Suppressor macrophage (primary cell): ENCODE measurements around the gene ZNF354C.
"Not testable (repeated sequence)": the region's sequence is repeated elsewhere in the genome, so short reads cannot be mapped to it uniquely, and the experiment has no call there.

Experiments
- DNase-seq, 4 experiments: peaks; one replicate each; pipeline ENCODE4 v3.0.0-alpha.2; 2020 to 2022
- total RNA-seq, 17 experiments: gene quantifications; one replicate each; lab custom pipeline; 2026; ENCODE audit warnings: mixed read lengths in 6 of 17, inconsistent platforms in 3 of 17; lab: John Stamatoyannopoulos, UW

ZNF354C gene
- total RNA-seq, result 0.67 to 7.8 (median 3.1) reads per million in 17 experiments

DNA sequence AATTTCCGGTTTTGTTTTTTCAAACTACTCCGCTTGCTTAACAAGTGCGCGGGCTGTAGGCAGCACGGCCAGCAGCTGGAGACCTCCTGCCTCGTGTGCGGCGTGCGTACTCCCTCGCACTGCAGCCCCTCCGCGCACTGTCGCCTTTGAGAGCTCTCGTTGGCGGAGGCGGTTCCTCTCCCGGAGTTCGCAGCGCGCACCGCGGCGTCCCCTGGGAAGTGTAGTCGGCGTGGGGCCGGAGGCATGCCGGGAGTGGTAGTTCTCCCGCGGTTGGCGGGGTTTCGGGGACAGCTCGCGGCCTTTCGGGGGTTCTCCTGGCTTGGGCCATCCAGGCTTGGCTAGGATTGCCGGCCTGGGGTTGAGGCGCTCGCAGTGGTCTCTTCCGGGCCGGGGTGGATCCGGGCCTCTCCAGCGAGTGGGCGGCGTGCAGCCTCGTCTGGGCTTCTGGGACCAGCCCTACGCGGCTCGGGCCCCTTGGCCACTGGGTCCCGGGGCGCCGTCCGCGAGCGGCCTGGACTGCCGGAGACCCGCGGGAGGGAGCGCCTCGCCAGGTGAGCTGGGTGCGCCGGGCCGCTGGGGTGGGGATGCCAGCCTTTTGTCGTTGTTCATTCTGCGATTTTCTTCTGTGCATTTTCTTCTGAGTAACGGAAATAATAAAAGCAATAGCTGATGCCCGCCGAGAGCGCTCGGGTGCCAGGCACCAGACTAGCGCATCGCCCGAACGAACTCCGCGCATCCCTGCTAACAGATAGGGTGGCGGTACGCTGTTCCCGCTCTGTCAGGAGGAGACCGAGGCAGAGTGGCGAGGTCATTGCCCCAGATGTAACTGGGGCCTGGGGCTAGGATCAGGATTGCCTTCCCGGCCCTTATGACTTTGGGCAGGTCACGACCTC lies at the start of gene ZNF354C:
TSS of gene ZNF354C (plus strand) at position 258 of the 893 bp plus-strand sequence. CDS start 1,696 bp downstream, outside the sequence.
- peak; percentile 80 to 93 (median 86) for DNase-seq

DNA sequence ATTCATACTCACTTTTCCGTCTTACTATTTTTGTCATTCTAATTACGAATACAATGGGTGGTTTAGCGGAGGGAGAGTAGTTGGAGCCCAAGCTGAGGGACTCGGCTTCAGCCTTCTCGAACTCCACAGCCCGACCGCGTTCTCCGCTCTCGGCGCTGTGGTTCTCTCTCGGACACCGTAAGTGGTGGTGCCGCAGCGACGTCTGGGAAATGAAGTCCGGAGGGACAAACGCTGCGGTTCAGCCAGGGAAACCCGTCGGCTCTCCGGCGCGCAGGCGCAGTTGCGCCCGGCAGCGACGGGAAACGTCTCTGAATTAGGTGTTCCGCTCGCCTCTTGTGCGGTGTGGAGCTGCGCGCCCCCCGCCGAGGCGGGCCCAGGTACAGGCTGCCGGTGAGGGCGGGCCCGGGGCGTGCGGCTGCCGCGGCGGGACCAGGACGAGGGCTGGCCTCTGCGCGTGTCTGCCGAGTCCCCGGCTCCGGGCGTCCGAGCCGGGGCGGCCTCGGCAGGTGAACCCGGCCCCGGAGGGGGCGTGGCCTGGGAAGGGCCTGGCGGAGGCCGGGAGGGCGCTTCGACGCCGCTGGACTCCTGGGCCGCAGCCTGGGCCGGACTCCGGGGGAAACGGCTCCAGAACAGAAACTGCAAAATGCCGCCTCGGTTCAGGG lies 36.5 kb upstream of the ZNF354C start, which contains the start of gene ZNF879:
TSS of gene ZNF879 (plus strand) at position 277 of the 662 bp plus-strand sequence. CDS start 1,201 bp downstream, outside the sequence.
- DNase-seq, result peak; percentile 96 to 98 (median 97)

DNA sequence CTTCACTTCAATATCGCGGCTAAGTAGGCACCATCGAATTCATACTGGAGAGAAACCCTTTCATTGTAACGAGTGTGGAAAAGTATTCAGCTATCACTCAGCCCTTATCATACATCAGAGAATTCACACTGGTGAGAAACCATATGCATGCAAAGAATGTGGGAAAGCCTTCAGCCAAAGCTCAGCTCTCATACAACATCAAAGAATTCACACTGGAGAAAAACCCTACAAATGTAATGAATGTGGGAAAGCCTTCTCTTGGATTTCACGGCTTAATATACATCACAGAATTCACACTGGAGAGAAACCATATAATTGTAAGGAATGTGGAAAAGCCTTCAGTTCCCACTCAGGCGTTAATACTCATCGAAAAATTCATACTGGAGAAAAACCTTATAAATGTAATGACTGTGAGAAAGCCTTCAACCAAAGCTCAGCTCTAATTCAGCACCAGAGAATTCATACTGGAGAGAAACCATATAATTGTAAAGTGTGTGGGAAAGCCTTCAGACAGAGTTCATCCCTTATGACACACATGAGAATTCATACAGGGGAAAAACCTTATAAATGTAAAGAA lies 27.1 kb upstream of the ZNF354C start:
- no peak for DNase-seq

DNA sequence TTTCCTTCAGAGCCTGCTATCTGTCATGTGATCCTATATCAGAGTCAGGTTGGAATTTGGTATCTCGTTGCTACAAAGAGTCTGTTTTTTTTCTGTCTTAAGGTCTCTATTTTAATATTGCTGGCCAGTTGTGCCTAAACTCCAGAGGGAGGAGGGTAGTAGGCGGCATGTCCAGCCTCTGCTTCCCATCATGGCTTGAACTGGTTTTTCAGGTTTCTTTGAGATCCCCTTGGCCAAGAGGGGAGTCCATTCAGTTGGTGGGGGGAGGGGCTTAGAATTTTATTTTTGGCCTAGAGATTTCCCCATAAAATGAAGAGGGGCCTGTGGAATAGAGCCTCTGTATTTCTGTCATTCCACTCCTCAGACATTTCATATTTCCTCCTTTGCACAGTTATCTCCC lies 15.4 kb upstream of the ZNF354C start:
- no peak for DNase-seq

DNA sequence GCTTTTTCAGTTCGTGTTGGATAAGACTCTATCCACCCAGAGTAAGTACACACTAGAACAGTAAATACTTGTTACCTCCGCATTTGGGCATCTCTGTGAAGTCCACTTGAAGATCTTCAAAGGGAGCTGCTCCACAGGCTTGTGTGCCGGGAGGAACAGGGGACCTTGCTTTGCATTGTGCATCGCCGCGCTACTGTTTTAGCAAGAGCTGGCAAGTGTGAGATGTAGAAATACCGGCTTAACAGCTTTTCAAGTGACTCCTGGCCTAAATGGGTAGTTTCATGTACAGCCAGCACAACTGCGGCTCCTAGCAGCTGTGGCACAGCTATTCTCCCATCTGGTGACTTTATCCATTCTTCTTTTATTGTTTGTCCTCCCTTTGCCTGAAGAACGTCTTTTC lies 8.4 kb upstream of the ZNF354C start:
- DNase-seq, result no peak

DNA sequence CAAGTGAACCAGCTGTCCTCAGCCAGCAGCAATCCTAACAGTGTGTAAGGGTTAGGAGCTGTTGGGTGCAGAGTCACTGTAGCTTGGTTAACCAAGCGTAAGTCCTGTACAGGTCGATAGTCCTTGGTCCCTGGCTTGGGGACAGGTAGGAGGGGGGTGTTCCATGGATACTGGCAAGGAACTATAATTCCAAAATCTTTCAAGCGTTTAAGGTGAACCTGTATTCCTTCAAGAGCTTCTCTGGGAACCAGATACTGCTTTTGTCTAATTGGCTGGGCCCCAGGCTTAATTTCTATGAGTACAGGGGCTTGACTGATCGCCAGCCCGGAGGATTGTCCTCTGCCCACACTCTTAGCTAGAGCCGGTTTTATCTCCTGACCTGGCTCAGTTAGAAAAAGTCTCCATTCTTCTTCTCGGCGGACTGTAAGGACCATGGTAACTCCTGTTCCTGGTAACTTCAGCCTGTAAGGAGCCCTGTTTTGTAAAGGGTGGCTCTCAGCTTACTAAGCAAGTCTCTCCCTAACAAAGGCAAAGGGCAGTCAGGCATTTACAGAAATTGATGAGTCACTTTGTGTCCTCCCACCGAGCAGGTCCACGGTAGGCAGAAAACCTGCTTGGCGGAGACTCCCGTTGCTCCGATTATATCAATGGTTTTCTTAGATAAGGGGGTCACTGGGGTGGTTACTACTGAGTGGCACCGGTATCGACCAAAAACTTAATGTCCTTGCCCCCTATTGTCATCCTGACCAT lies 6.0 kb upstream of the ZNF354C start:
- DNase-seq, result no peak

DNA sequence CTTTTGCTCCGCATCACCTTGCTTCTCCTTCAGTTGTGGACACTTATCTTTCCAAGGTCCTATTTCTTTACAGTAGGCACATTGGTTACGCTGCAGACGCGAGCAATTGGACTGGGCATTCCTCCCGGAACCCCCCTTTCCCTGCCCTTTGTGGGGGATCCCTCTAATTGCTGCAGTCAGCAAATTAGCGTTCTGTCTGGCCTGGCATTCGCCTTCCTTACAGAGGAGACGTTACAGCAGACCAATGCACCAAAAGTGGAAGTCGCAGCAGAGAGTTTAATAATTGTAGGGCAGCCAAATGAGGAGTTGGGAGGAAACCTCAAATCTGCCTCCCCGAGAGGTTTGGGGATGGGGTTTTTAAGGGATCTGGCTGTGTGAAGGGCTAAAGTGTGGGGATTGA lies 5.3 kb upstream of the ZNF354C start:
- no peak for DNase-seq

DNA sequence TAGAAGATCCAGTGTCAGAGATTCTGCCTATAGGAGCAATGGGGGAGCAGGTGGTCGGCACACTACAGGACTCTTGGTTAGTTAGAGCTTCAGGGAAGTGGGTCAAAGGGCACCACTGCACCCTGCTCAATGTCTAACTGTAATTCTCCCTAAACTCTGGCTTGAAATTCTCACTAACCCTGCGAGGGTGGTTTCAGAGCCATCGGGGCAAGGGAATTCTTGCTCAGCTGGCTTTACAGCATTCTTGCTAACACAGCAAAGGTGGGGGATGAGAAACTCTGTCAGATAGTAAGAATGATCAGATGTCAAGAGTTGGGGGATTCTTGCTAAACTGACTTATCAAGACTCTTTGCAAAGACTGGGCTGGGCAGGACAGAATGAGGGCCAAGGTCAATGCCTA lies 4.7 kb upstream of the ZNF354C start:
- DNase-seq, result no peak

DNA sequence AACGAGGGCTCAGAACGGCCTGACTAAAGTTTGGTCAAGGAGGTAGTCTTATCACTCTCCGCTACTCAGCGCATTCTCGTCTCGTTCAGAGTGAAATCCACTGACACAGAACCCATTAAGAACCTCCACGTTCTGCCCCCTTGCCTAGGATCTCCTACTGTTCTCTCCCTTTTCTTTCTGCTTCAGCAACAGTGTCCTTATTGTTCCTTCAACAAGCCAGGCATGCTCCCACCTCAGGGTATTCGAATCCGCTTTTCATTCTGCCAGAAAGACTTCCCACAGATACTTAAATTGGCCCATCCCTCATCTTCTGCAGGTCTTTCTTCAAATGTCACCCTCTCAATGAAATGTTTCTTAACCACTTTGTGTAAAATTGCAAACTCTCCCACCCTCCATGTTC lies 4.3 kb upstream of the ZNF354C start:
- no peak for DNase-seq

DNA sequence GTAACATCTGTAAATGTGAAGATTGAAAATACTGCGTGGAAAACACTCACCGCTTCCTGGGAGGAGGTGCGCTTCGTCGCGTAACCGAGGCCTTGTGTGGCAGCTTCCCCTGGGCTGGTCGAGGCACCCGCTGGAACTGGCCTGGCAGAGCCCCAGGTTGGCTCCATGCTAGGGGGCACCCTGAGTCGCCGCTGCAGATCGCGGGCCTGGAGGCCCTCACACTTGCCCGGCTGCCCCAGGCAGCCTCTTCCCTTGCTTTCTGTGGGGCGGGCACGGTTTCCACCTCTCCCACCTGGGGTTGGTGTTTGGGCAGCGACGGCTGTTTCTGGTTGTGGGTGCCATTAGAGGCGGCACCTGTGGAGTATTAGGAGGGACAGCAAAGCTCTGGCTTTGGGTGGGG lies 852 bp downstream of the ZNF354C start:
- DNase-seq, result no peak

DNA sequence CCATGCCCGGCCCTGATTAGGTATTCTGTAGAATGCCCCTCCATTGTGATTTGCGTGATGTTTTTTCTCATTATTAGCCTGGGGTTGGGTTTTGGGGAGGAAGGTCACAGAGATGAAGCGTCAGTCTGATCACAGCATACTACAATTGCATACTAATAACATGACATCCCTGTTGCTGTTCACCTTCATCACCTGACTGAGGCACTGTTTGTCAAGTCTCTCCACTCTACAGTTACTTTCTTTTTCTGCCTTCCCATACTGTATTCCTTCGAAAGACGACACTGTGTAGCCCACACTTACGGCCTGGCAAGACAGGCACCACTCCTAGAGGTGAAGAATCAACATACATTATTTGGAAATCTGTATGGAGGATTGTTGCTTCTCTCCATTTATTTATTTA lies 5.5 kb downstream of the ZNF354C start:
- no peak for DNase-seq

DNA sequence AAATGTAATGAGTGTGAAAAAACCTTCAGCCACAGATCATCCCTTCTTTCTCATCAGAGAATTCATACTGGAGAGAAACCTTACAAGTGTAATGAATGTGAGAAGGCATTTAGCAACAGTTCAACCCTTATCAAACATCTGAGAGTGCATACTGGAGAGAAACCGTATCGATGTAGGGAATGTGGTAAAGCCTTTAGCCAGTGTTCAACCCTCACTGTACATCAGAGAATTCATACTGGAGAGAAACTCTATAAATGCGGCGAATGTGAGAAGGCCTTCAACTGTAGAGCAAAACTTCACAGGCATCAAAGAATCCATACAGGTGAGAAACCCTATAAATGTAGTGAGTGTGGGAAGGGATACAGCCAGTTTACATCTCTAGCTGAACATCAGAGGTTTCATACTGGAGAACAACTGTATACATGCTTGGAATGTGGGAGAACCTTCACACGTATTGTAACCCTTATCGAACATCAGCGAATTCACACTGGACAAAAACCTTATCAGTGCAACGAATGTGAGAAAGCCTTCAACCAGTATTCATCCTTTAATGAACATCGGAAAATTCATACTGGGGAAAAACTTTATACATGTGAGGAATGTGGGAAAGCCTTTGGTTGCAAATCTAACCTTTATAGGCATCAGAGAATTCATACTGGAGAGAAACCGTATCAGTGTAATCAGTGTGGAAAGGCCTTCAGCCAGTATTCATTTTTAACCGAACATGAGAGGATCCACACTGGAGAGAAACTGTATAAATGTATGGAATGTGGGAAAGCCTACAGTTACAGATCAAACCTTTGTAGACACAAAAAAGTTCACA lies 19.2 kb downstream of the ZNF354C start:
- no peak for DNase-seq

DNA sequence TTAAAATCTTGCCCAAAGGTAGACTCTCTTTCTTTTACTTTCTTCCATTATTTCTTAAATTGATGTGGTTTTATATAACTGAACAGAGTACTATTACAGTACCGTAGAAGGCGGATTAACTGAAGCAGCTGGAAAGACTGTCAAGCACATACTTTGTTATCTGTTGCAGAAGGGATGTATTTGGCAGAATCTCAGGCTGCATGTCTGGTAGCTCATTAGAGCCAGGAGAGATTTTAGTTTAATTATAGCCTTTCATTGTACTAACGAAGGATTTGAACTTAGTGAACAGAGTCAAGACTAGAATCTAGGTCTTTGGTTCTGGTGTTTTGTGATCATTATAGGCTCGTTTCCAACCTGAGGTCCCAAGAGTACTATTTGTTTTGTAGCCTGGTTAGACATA lies 20.6 kb downstream of the ZNF354C start:
- DNase-seq, result no peak

DNA sequence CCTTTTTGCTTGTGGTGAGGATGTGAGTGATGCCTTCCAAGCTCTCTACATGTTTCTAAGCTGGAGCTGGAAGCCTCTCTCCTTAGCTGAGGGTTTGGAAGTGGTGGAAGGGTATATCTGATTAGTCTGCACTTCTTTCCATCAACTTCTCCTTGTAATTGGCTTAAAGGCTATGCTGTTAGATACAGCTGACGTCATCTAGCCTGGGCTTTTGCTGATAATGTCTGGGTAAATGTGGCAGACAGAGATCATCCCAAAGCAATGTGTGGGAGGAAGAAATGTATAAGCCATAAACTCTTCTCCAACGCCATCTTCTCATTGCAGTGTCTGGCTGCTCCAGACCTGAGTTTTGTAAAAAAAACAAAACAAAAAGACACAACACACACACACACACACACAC lies 29.3 kb downstream of the ZNF354C start:
- no peak for DNase-seq

DNA sequence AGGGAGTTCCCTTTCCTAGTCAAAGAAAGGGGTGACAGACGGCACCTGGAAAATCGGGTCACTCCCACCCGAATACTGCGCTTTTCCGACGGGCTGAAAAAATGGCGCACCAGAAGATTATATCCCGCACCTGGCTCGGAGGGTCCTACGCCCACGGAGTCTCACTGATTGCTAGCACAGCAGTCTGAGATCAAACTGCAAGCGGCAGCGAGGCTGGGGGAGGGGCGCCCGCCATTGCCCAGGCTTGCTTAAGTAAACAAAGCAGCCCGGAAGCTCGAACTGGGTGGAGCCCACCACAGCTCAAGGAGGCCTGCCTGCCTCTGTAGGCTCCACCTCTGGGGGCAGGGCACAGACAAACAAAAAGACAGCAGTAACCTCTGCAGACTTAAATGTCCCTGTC lies 41.1 kb downstream of the ZNF354C start:
- not testable (repeated sequence) for DNase-seq

DNA sequence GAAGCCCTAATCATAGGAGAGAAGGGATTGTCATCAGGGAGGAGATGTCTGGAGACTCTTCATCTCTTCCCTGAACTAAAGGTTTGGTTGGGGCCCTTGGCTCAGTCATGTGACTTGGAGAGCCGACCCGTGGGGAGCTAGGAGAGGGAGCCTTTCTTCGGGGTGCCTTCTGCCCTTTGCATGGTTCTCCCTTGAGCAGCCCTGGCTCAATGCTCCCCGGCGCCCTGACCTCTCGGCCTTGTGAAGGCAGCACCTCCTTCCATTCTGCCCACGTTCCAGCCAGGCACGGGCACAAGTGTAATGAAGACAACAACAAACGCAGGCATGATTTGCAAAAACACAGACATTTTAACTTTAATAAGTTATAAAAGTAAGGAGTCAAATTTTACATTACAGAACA lies 50.4 kb downstream of the ZNF354C start:
- no peak for DNase-seq

DNA sequence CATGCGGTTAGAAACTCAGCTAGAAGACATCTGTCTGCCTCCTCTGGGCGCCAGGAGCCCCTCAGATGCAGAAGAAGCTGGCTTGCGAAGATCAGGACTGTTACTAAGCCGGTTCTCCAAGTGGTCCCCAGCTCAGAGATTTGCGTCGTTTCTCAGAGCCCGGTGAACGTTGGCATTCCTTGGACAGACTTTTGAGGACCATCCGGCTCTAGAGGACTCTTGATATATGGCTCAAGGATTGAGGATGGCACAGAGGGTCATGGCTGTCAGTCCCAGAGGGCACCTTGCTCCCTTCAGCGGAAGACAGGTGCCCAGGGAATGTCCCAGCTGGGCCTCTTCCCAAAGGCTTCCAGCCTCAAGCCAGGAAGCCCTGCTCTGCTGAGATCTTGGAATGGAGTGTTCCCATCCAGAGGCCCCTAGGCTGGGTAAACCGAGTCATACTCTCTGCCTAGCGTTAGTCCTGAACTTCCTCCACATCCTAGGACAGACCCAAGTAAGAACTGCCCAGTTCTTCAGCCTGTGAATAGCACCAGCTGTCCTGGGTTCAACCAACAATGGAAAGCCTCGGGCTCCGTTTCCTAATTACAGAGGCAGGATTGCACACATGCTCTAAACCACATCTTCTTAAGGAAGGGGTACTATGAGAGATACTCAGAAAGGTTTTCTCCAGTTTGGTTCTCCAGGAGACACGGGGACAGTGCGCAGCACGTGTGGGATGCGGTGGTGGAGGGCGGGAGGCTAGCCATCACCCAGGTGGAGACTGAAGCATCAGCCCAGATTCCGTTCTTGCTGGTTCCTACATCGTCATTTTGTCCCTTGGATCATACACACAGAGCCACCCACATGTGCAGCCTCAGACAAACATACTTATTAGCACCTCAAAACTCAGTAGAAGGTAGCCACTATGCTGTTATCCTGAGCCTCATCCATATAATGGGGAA lies 51.4 kb downstream of the ZNF354C start:
- no peak for DNase-seq

DNA sequence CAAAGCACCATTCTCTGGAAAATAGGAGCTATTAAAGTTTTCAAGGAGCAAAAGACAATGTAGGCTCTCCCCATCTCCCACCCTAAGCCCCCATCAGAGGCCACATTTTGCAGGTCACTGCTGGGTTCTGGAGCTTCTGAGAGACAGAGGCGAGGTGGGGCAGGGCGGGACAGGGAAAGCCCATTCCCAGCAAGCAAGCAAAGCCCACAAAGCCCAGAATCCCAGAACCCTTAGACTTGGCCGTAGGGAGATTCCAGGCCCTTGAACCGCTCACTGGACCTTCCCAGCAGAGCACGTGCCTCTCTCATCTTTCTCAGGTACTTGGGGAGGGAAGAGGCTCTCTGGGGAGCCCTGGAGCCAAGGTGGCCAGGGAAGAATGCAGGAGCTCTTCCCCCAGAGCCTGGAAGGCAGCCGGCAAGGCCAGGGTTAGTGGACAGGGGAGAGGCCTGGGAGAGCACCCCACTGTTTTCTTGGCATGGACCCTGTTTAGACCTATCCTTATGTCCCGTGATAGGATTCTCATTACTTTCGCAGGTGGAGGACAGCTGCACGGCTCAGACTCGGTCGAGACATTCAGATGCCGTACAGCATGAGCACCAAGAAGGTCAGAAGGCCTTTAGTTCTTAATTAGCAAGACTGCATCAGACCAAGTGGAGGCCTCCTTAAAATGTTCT lies 52.4 kb downstream of the ZNF354C start:
- no peak for DNase-seq

DNA sequence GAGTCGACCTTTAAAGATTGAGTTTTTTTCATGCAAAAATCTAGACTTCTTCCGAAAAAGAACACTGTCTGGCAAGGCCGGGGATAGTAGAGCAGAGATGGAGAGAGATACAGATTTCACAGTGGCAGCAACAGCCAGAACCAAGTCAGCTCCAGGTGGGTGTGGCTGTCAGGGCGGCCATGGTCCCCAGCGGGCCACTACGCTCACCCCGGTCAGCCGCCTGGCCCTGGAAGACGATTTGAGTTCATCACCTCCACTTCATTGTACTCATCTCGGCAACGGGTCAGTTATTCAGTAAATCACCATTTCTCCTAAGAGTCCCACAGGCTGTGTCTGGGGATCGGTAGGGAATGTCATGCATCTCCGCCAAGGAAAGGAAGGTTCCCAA lies 53.0 kb downstream of the ZNF354C start:
- no peak for DNase-seq
